Endodermal cell (in vitro differentiated cells): Measurements from ENCODE around the gene ARMC6. TPM values are rescaled to one million over a fixed set of nuclear protein-coding genes. Genes with fewer than 3 reads are reported as not detected.
A peak's percentile ranks its signal among the peaks of the same experiment; 100 is the strongest.

Source experiments
- DNase-seq: peaks from one replicate; pipeline ENCODE4 v3.0.0-alpha.2; 2017
- H3K27ac ChIP-seq: 2 replicates; pipeline ENCODE4 v1.5.1; 2013; ENCODE audit warnings: mild to moderate bottlenecking, low read depth, low read length, moderate library complexity
- H3K27me3 ChIP-seq: 2 replicates; pipeline ENCODE4 v1.6.1; 2013; ENCODE audit warnings: mild to moderate bottlenecking, low read length, moderate library complexity; ENCODE audit not compliant: insufficient read depth, control insufficient read depth, poor library complexity, severe bottlenecking
- H3K36me3 ChIP-seq: 2 replicates; pipeline ENCODE4 v1.7.0; 2013; ENCODE audit warnings: mild to moderate bottlenecking, low read length, moderate library complexity; ENCODE audit not compliant: control insufficient read depth, insufficient read depth
- H3K4me1 ChIP-seq: one replicate; pipeline ENCODE4 v1.7.0; 2013; ENCODE audit warnings: low read length; ENCODE audit not compliant: control insufficient read depth, insufficient read depth
- H3K4me3 ChIP-seq: 2 replicates; pipeline ENCODE4 v1.5.1; 2013; ENCODE audit warnings: mild to moderate bottlenecking, low read length, moderate library complexity
- H3K9ac ChIP-seq: 2 replicates; pipeline ENCODE4 v1.6.1; 2013; ENCODE audit warnings: mild to moderate bottlenecking, low read length, moderate library complexity; ENCODE audit not compliant: poor library complexity, severe bottlenecking; ENCODE audit errors: extremely low read depth
- H3K9me3 ChIP-seq: 2 replicates; pipeline ENCODE4 v1.6.1; 2013; ENCODE audit warnings: mild to moderate bottlenecking, low read length, moderate library complexity; ENCODE audit not compliant: control insufficient read depth
- H3K27ac Mint-ChIP-seq: 2 replicates; pipeline ENCODE4 v1.8.0; 2020; ENCODE audit warnings: mixed read lengths
- H3K27me3 Mint-ChIP-seq: 2 replicates; pipeline ENCODE4 v1.8.0; 2021; ENCODE audit warnings: mild to moderate bottlenecking, mixed read lengths; ENCODE audit not compliant: insufficient read depth
- H3K36me3 Mint-ChIP-seq: 2 replicates; pipeline ENCODE4 v1.8.0; 2020; ENCODE audit warnings: low read depth, mixed read lengths
- H3K4me1 Mint-ChIP-seq: 2 replicates; pipeline ENCODE4 v1.8.0; 2020; ENCODE audit warnings: mixed read lengths
- H3K4me3 Mint-ChIP-seq: 2 replicates; pipeline ENCODE4 v1.8.0; 2020; ENCODE audit warnings: mild to moderate bottlenecking, moderate library complexity, mixed read lengths
- H3K9me3 Mint-ChIP-seq: 2 replicates; pipeline ENCODE4 v1.8.0; 2020; ENCODE audit warnings: mild to moderate bottlenecking, mixed read lengths
- WGBS, 2 experiments: methylation state at CpG; one replicate each; pipeline versions ENCODE4 v1.1.5 to v1.1.7; 2013; ENCODE audit warnings: missing lambda C conversion rate in 2 of 2, mixed read lengths in 1 of 2; ENCODE audit not compliant: insufficient coverage in 1 of 2, insufficient read length in 1 of 2; 5-methylcytosine and 5-hydroxymethylcytosine counted together
- total RNA-seq, 2 donors: library from RNA; stranded (reverse); fragmentation: NEBNext Ultra II Directional in 1 of 2; extraction: Animal tissue kit (Norgen Biotek cat#: 25700) in 1 of 2; gene quantifications; 2 replicates in 1 of 2; 3 replicates in 1 of 2; pipeline ENCODE4 v1.2.1, GENCODE V29; 2021
- TF ChIP-seq, protein P1 (sequence below): fragments of 200-600 bp; sonication (generic); conservative IDR thresholded peaks from 2 replicates; pipeline ENCODE4 v1.5.0; 2021; ENCODE audit warnings: antibody characterized with exemption, mild to moderate bottlenecking

Gene ARMC6
- total RNA-seq, 2 donors from 2014 or later, result 26.1 to 37.8 TPM

DNA sequence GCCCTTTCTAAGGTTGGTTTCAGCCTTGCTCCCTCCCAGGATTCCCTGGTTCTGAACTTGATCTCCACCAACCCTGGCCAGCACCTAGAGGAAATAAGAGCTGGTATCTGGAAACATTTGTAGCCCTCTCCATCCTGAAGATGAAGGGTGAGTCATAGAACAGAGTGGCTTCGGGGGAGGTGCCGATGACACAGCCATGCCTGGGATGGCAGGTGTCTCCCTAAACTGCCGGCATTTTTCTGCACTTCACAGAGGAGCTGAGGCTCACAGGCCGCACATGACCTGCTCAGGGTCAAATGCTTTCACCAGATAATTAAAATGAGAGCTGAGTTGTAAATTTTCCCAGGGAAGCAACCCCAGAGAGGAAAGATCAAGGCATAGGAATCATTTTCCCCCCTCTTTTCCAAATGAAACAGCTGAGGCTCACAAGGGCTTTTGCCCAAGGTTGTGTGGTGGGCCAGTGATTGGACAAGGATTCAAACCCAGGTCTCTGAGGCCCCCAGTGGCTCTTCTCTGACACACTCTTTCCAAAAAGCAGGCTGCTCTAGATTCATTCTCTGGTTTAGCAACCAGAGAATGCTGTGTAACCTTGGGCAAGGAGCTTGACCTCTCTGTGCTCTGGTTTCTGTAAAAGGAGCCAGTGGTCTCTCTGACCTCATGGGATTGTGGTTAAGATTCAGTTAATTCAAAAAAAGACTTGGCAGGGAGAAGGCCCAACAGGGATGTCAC, 29.2 kb downstream of the ARMC6 start:
- Mint-ChIP-seq H3K27ac (peak overlapping the region; percentile 90), H3K36me3 (peaks cover 24% of the 10 kb centered on the region)
- no peak for DNase-seq

GRCh38 chr19:19063183-19064097, 30.0 kb downstream of the ARMC6 start, which contains the start of gene SLC25A42:
Gene SLC25A42, plus strand, starts transcription at chr19:19063994. Its CDS starts 32,131 bp downstream, at chr19:19096125.
- Histone ChIP-seq H3K9me3 (no peaks in the 10 kb centered on the region), H3K4me3 (peak within 1 kb of the TSS; percentile 78), H3K36me3 (peaks cover 13% of the 10 kb centered on the region), H3K4me1 (no peaks in the 10 kb centered on the region), H3K27ac (peak within 1 kb of the TSS; percentile 49), H3K27me3 (peaks cover 16% of the 10 kb centered on the region), H3K9ac (peak within 1 kb of the TSS; percentile 32)
- Mint-ChIP-seq H3K27ac (peak within 1 kb of the TSS; percentile 90), H3K4me3 (peak within 1 kb of the TSS; percentile 59), H3K9me3 (no peaks in the 10 kb centered on the region), H3K27me3 (peaks cover 31% of the 10 kb centered on the region), H3K36me3 (peaks cover 22% of the 10 kb centered on the region), H3K4me1 (peaks cover 19% of the 10 kb centered on the region)
- 5 to 8% methylated on average over 27 to 77 of the region's 77 CpGs for WGBS, 2 experiments
- TF ChIP-seq, protein P1, sequence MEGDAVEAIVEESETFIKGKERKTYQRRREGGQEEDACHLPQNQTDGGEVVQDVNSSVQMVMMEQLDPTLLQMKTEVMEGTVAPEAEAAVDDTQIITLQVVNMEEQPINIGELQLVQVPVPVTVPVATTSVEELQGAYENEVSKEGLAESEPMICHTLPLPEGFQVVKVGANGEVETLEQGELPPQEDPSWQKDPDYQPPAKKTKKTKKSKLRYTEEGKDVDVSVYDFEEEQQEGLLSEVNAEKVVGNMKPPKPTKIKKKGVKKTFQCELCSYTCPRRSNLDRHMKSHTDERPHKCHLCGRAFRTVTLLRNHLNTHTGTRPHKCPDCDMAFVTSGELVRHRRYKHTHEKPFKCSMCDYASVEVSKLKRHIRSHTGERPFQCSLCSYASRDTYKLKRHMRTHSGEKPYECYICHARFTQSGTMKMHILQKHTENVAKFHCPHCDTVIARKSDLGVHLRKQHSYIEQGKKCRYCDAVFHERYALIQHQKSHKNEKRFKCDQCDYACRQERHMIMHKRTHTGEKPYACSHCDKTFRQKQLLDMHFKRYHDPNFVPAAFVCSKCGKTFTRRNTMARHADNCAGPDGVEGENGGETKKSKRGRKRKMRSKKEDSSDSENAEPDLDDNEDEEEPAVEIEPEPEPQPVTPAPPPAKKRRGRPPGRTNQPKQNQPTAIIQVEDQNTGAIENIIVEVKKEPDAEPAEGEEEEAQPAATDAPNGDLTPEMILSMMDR, result no peak
- peak; percentile 100 for DNase-seq

More for the DNA sequence above, 29.2 kb downstream of the ARMC6 start:
- Histone ChIP-seq H3K4me1 (no peaks in the 10 kb centered on the region), H3K4me3 (peak overlapping the region; percentile 74), H3K27ac (peak overlapping the region; percentile 49), H3K27me3 (peaks cover 16% of the 10 kb centered on the region), H3K9ac (peak overlapping the region; percentile 32), H3K9me3 (no peaks in the 10 kb centered on the region), H3K36me3 (peaks cover 21% of the 10 kb centered on the region)
- TF ChIP-seq, protein P1, result no peak
- Mint-ChIP-seq H3K9me3 (no peaks in the 10 kb centered on the region), H3K4me1 (peaks cover 19% of the 10 kb centered on the region), H3K27me3 (peaks cover 28% of the 10 kb centered on the region), H3K4me3 (peak overlapping the region; percentile 59)
- WGBS, 2 experiments, result 84 to 91% methylated on average over 4 of the region's 4 CpGs

GRCh38 chr19:19064098-19064722, 30.8 kb downstream of the ARMC6 start:
- Mint-ChIP-seq H3K36me3 (peaks cover 16% of the 10 kb centered on the region), H3K9me3 (no peaks in the 10 kb centered on the region), H3K4me1 (peaks cover 19% of the 10 kb centered on the region), H3K27ac (no peak overlapping the region), H3K27me3 (peaks cover 36% of the 10 kb centered on the region), H3K4me3 (peak overlapping the region; percentile 59)
- TF ChIP-seq, protein P1, result peak; percentile 49
- Histone ChIP-seq H3K4me1 (no peaks in the 10 kb centered on the region), H3K4me3 (peak overlapping the region; percentile 78), H3K9ac (peak overlapping the region; percentile 15), H3K27ac (no peak overlapping the region), H3K36me3 (peaks cover 7% of the 10 kb centered on the region), H3K27me3 (peaks cover 16% of the 10 kb centered on the region), H3K9me3 (no peaks in the 10 kb centered on the region)
- DNase-seq, result no peak
- WGBS, 2 experiments, result 14 to 46% methylated on average over 2 to 26 of the region's 29 CpGs
